Measurements from ENCODE around the gene SLC13A3.

GRCh38 chr20:46614503-46614902 lies 36.8 kb downstream of the SLC13A3 start:
- TF ChIP-seq CTCF (IDR thresholded peaks at IDR 0.05; ENCODE audit: insufficient read depth, low read length, poor library complexity, severe bottlenecking) (no peak), EZH2phosphoT487 (conservative IDR thresholded peaks at IDR 0.05; ENCODE audit: low read length) (no peak)
